HG03521 (cell line): ENCODE measurements around the gene RPTOR.
A peak's percentile ranks its signal among the peaks of the same experiment; 100 is the strongest.

Experiments
- ATAC-seq: cut with Tn5 transposase; IDR thresholded peaks from one replicate; pipeline ENCODE4 v1.9.1; 2021; ENCODE audit warnings: mild to moderate bottlenecking, moderate library complexity; ENCODE audit not compliant: unreplicated experiment

RPTOR gene

GRCh38 chr17:80822700-80823410 lies 278.2 kb downstream of the RPTOR start:
- ATAC-seq, result no peak

- ATAC-seq, result no peak
Measured at GRCh38 chr17:80824549-80825470, 280.2 kb downstream of the RPTOR start.

- no peak for ATAC-seq
Measured at GRCh38 chr17:80825471-80826345, 281.1 kb downstream of the RPTOR start.

- no peak for ATAC-seq
Measured at GRCh38 chr17:80826346-80826954, 281.8 kb downstream of the RPTOR start.

- ATAC-seq, result no peak
Measured at GRCh38 chr17:80826955-80827645, 282.5 kb downstream of the RPTOR start.

- no peak for ATAC-seq
Measured at GRCh38 chr17:80827646-80828643, 283.3 kb downstream of the RPTOR start.

- ATAC-seq, result no peak
Measured at GRCh38 chr17:80829166-80829813, 284.7 kb downstream of the RPTOR start.

GRCh38 chr17:80830020-80830780 lies 285.6 kb downstream of the RPTOR start:
- no peak for ATAC-seq

GRCh38 chr17:80831491-80831890 lies 286.9 kb downstream of the RPTOR start:
- ATAC-seq, result no peak

- ATAC-seq, result no peak
Measured at GRCh38 chr17:80832266-80832676, 287.6 kb downstream of the RPTOR start.

- peak; percentile 74 for ATAC-seq
Measured at GRCh38 chr17:80832888-80833583, 288.4 kb downstream of the RPTOR start.

GRCh38 chr17:80833952-80834892 lies 289.6 kb downstream of the RPTOR start:
- no peak for ATAC-seq

- ATAC-seq, result no peak
Measured at GRCh38 chr17:80834893-80835275, 290.2 kb downstream of the RPTOR start.

GRCh38 chr17:80835816-80836657 lies 291.4 kb downstream of the RPTOR start:
- no peak for ATAC-seq

GRCh38 chr17:80836658-80836965 lies 292.0 kb downstream of the RPTOR start:
- ATAC-seq, result no peak
